Muscle of leg (tissue), 11 donors: ENCODE data around the gene IQSEC3. TPM values are rescaled to one million over a fixed set of nuclear protein-coding genes. Genes with fewer than 3 reads are reported as not detected.
A peak's percentile ranks its signal among the peaks of the same experiment; 100 is the strongest.
"Not testable (repeated sequence)": the region's sequence is repeated elsewhere in the genome, so short reads cannot be mapped to it uniquely, and the experiment has no call there.

Experiments used
- DNase-seq: peaks from one replicate; pipeline ENCODE4 v3.0.0; 2013
- H3K27ac ChIP-seq: one replicate; pipeline ENCODE4 v1.5.1; 2013; ENCODE audit warnings: mild to moderate bottlenecking, low read length, control low read depth
- H3K27me3 ChIP-seq: one replicate; pipeline ENCODE4 v1.6.1; 2013; ENCODE audit warnings: low read length; ENCODE audit not compliant: control insufficient read depth, insufficient read depth
- H3K36me3 ChIP-seq: one replicate; pipeline ENCODE4 v1.6.1; 2013; ENCODE audit warnings: low read length; ENCODE audit not compliant: control insufficient read depth, insufficient read depth
- H3K4me1 ChIP-seq: one replicate; pipeline ENCODE4 v1.6.1; 2013; ENCODE audit warnings: low read length; ENCODE audit not compliant: control insufficient read depth, insufficient read depth
- H3K4me3 ChIP-seq: one replicate; pipeline ENCODE4 v1.5.1; 2013; ENCODE audit warnings: low read length, control low read depth
- H3K9me3 ChIP-seq: replicated peaks from 2 replicates; pipeline ENCODE4 v1.6.1; 2013; ENCODE audit warnings: low read depth, low read length; ENCODE audit not compliant: control insufficient read depth
- WGBS: methylation state at CpG from one replicate; pipeline ENCODE4 v1.1.5; 2013; ENCODE audit warnings: missing lambda C conversion rate; ENCODE audit not compliant: insufficient coverage; 5-methylcytosine and 5-hydroxymethylcytosine counted together
- polyA plus RNA-seq, 8 donors: library from polyadenylated mRNA; unstranded; fragments of 120-200 nt; gene quantifications; one replicate each; pipeline versions ENCODE4 v1.2.1 to v1.2.3, GENCODE V29; 2013; ENCODE audit warnings: inconsistent platforms in 1 of 8, low replicate concordance in 1 of 8; ENCODE audit not compliant: insufficient read length in 8 of 8, insufficient read depth in 1 of 8
- total RNA-seq: library from RNA; stranded (reverse); fragments of 120-200 nt; gene quantifications from one replicate; pipeline ENCODE4 v1.2.4, GENCODE V29; 2013

IQSEC3 gene
- total and polyA plus RNA-seq, 9 donors, result 1.1 to 4.8 (median 2.9) TPM

- H3K27me3 ChIP-seq, result peaks cover 18% of the 10 kb centered on the region
- H3K4me1 ChIP-seq, result peaks cover 12% of the 10 kb centered on the region
- DNase-seq, result peak; percentile 47
- no peaks in the 10 kb centered on the region for H3K36me3 ChIP-seq
- H3K27ac ChIP-seq, result no peak overlapping the region
- H3K4me3 ChIP-seq, result no peak overlapping the region
- 63% methylated on average over 5 of the region's 6 CpGs for WGBS
- H3K9me3 ChIP-seq, result no peaks in the 10 kb centered on the region
These were observed 54.4 kb downstream of the IQSEC3 start for GRCh38 chr12:120951-121350.

DNA sequence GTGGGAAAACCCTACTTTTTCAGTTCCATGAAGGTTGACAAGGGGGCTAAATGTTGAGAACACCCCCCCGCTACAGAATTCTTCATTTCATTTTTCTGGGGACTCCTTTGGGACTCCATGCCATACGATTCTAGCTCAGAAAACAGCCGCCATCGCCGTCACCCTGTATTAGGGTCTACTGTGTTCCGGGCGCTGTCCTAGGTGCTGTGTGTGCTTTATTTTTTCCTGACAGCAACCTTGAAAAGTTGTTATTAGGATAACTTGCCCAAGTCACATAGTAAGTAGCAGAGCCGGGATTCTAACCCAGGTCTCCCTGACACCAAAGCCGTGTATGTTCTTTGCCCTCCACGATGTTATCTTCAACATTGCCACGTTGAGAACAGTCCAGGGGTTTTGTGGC lies 55.1 kb downstream of the IQSEC3 start:
- Histone ChIP-seq H3K9me3 (no peaks in the 10 kb centered on the region), H3K27me3 (peaks cover 21% of the 10 kb centered on the region), H3K36me3 (no peaks in the 10 kb centered on the region), H3K4me1 (peaks cover 12% of the 10 kb centered on the region), H3K27ac (no peak overlapping the region), H3K4me3 (no peak overlapping the region)
- no peak for DNase-seq
- WGBS, result 85% methylated on average over 5 of the region's 11 CpGs

GRCh38 chr12:125075-125474 lies 58.5 kb downstream of the IQSEC3 start:
- no peaks in the 10 kb centered on the region for H3K9me3 ChIP-seq
- no peak for DNase-seq
- whole genome bisulfite sequencing, result 82% methylated on average over 7 of the region's 7 CpGs
- peaks cover 12% of the 10 kb centered on the region for H3K4me1 ChIP-seq
- no peak overlapping the region for H3K4me3 ChIP-seq
- no peaks in the 10 kb centered on the region for H3K36me3 ChIP-seq
- no peak overlapping the region for H3K27ac ChIP-seq
- peaks cover 16% of the 10 kb centered on the region for H3K27me3 ChIP-seq

DNA sequence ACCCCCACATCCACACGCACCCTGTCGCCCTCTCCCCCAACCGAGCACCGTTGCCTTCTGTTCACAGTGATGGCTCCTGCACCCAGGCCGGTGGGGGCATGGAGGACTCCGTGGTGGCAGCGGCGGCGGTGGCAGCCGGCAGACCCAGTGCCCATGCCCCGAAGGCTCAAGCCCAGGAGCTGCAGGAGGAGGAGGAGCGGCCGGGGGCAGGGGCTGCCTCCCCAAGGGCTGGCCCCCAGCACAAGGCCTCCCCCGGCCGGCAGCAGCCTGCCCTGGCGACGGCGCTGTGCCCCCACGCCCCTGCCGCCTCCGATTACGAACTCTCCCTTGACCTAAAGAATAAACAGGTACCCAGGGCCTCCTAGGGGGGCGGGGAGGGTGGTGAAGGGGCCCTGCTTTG lies 59.0 kb downstream of the IQSEC3 start:
- WGBS, result 70% methylated on average over 10 of the region's 23 CpGs
- Histone ChIP-seq H3K27me3 (peaks cover 16% of the 10 kb centered on the region), H3K9me3 (no peaks in the 10 kb centered on the region)

DNA sequence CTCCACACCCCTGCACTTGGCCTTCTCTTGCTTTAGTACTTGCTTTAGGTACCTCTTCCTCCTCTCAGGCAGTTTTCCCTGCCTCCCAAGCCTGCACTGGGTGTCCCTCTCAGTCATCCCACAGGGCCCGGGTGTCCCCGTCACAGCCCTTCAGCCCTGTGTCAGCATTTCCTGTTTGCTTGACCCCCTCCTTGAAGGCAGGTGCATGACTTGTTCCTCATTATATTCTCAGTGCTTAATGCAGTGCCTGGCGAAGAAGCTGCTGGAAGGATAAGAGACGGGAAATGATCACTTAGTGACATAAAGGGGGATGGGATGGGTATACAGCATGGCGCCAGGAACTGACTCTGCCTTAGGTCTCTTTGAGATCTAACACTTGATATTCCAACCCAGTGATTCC lies 61.5 kb downstream of the IQSEC3 start:
- Histone ChIP-seq H3K27me3 (peaks cover 12% of the 10 kb centered on the region), H3K9me3 (no peaks in the 10 kb centered on the region), H3K27ac (no peak overlapping the region), H3K4me1 (no peaks in the 10 kb centered on the region), H3K36me3 (no peaks in the 10 kb centered on the region), H3K4me3 (no peak overlapping the region)
- peak; percentile 63 for DNase-seq
- 63% methylated on average over 3 of the region's 5 CpGs for WGBS

More for the DNA sequence above, 59.0 kb downstream of the IQSEC3 start:
- H3K27ac ChIP-seq, result no peak overlapping the region
- no peak overlapping the region for H3K4me3 ChIP-seq
- no peaks in the 10 kb centered on the region for H3K36me3 ChIP-seq
- no peak for DNase-seq
- peaks cover 9% of the 10 kb centered on the region for H3K4me1 ChIP-seq

- Histone ChIP-seq H3K27ac (no peak overlapping the region), H3K4me1 (no peaks in the 10 kb centered on the region), H3K36me3 (no peaks in the 10 kb centered on the region), H3K27me3 (peaks cover 16% of the 10 kb centered on the region), H3K9me3 (no peaks in the 10 kb centered on the region), H3K4me3 (no peak overlapping the region)
- DNase-seq, result no peak
- 66% methylated on average over 4 of the region's 10 CpGs for WGBS
These were observed 62.4 kb downstream of the IQSEC3 start for GRCh38 chr12:129001-129400.

GRCh38 chr12:130519-130918 lies 64.0 kb downstream of the IQSEC3 start:
- no peaks in the 10 kb centered on the region for H3K9me3 ChIP-seq
- H3K36me3 ChIP-seq, result no peaks in the 10 kb centered on the region
- no peak overlapping the region for H3K27ac ChIP-seq
- no peaks in the 10 kb centered on the region for H3K4me1 ChIP-seq
- H3K27me3 ChIP-seq, result peaks cover 10% of the 10 kb centered on the region
- no peak for DNase-seq
- no peak overlapping the region for H3K4me3 ChIP-seq
- WGBS, result 84% methylated on average over 5 of the region's 5 CpGs

- Histone ChIP-seq H3K27ac (no peak overlapping the region), H3K9me3 (no peaks in the 10 kb centered on the region), H3K4me1 (no peaks in the 10 kb centered on the region), H3K27me3 (peaks cover 6% of the 10 kb centered on the region), H3K36me3 (no peaks in the 10 kb centered on the region), H3K4me3 (no peak overlapping the region)
- WGBS, result 85% methylated on average over 4 of the region's 12 CpGs
- DNase-seq, result no peak
These were observed 64.4 kb downstream of the IQSEC3 start for GRCh38 chr12:131008-131407.

DNA sequence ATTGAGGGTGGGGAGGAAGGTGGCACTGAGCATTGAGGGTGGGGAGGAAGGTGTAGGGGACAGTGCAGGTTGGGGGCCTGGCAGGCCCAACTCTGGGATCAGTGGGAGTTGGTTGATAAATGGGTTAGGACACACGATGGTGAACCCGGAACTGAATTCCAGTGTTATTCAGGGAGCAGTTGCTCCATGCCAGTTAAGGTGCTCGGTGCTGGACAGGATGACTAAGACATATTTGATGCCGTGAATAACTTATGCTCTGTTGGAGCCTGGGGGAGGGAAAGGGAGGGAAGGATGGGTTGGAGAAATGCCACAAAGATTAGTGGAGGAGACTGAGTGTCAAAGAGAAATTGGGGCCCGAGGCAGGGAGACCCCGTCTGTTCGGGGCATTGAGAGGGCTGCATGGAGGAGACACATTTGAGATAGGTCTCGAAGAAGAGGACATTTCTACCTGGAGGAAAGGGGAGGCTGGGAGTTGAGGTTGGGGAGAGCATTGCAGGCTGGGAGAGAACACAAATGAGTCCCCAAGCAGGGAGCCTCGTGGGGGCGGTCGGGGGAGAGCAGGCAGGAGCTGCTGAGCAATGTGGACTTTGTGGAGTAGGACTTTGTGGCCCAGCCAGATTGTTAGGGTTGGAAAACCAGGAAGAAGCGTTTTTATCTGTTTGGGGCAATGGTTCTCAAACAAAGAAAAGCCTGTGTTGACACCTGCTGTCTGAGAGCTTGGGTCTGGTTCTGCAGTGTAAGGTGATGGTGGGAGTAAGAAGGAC lies 65.3 kb downstream of the IQSEC3 start:
- 77% methylated on average over 12 of the region's 12 CpGs for WGBS
- Histone ChIP-seq H3K27ac (no peak overlapping the region), H3K27me3 (peaks cover 4% of the 10 kb centered on the region), H3K9me3 (no peaks in the 10 kb centered on the region), H3K36me3 (no peaks in the 10 kb centered on the region), H3K4me3 (no peak overlapping the region), H3K4me1 (no peaks in the 10 kb centered on the region)
- no peak for DNase-seq

DNA sequence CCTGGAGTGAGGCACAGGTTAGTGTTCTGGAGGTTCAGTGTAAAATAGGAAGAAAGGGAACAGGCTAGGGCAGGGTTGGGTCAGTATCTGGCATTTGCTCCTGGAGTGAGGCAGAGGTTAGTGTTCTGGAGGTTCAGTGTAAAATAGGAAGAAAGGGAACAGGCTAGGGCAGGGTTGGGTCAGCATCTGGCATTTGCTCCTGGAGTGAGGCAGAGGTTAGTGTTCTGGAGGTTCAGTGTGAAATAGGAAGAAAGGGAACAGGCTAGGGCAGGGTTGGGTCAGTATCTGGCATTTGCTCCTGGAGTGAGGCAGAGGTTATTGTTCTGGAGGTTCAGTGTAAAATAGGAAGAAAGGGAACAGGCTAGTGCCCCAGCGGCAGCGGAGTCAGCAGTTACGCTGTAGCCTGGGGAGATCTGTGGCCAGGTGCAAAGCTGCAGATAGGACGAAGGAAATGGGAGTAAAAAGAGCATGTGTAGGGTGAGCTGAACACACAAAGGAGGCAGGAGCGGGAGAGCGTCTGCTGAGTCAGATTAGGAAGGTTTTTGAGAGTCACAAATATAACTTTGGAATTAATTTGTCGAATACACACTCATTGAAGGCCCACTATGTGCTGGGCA lies 67.2 kb downstream of the IQSEC3 start:
- H3K27me3 ChIP-seq, result peaks cover 11% of the 10 kb centered on the region
- H3K4me1 ChIP-seq, result not testable (repeated sequence)
- WGBS, result 64% methylated on average over 5 of the region's 7 CpGs

More for the DNA sequence above, 67.2 kb downstream of the IQSEC3 start:
- DNase-seq, H3K9me3 ChIP-seq, H3K27ac ChIP-seq, H3K36me3 ChIP-seq, H3K4me3 ChIP-seq: not testable (repeated sequence)
